ENCODE results near the gene ITPK1.

DNA sequence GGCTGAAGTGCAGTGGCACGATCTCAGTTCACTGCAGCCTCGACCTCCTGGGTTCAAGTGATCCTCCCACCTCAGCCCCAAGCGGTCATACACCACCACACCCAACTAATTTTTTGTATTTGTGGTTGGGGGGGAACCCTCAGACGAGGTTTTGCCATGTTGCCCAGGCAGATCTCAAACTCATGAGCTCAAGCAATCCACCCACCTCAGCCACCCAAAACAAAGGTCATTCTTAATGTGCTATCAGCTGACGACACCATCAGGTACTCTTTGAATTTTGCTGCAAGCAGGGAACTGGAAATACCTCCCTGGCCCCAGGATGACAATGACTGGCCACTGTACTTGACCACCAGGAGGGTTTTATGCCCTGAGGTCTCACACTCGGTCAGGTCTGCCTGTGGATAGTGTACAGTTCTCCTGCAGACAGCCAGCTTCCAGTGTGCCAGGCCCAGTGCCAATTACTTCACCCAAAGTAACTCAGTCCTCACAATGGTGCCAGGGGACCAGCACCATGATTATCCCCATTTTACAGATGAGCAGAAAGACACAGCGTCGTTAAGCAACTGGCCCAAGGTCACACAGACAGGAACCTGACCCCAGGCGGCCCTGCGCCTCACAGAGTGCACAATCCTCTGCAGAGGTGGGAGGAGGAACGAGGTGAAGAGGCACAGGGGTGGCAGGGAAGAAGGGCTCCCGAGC is 42.9 kb downstream of the ITPK1 start:
- TF ChIP-seq EP300 (IDR thresholded peaks at IDR 0.05; ENCODE audit: borderline replicate concordance) (no peak), CREB1 (IDR thresholded peaks at IDR 0.05; ENCODE audit: low read depth) (no peak), TCF12 (IDR thresholded peaks at IDR 0.05; ENCODE audit: low read depth) (no peak), YY1 (IDR thresholded peaks at IDR 0.05; ENCODE audit: low read depth) (no peak), RAD21 (IDR thresholded peaks at IDR 0.05; ENCODE audit: low read depth) (no peak)
- TF ChIP-seq, protein P1, sequence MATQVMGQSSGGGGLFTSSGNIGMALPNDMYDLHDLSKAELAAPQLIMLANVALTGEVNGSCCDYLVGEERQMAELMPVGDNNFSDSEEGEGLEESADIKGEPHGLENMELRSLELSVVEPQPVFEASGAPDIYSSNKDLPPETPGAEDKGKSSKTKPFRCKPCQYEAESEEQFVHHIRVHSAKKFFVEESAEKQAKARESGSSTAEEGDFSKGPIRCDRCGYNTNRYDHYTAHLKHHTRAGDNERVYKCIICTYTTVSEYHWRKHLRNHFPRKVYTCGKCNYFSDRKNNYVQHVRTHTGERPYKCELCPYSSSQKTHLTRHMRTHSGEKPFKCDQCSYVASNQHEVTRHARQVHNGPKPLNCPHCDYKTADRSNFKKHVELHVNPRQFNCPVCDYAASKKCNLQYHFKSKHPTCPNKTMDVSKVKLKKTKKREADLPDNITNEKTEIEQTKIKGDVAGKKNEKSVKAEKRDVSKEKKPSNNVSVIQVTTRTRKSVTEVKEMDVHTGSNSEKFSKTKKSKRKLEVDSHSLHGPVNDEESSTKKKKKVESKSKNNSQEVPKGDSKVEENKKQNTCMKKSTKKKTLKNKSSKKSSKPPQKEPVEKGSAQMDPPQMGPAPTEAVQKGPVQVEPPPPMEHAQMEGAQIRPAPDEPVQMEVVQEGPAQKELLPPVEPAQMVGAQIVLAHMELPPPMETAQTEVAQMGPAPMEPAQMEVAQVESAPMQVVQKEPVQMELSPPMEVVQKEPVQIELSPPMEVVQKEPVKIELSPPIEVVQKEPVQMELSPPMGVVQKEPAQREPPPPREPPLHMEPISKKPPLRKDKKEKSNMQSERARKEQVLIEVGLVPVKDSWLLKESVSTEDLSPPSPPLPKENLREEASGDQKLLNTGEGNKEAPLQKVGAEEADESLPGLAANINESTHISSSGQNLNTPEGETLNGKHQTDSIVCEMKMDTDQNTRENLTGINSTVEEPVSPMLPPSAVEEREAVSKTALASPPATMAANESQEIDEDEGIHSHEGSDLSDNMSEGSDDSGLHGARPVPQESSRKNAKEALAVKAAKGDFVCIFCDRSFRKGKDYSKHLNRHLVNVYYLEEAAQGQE (IDR thresholded peaks at IDR 0.05; ENCODE audit: low read depth): no peak
- TF ChIP-seq, protein P2, sequence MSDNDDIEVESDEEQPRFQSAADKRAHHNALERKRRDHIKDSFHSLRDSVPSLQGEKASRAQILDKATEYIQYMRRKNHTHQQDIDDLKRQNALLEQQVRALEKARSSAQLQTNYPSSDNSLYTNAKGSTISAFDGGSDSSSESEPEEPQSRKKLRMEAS (IDR thresholded peaks at IDR 0.05): no peak

Measured in Ishikawa (cell line).